Endothelial cell of umbilical vein (primary cell): ENCODE measurements around the gene MMP25. TPM values are rescaled to one million over a fixed set of nuclear protein-coding genes. Genes with fewer than 3 reads are reported as not detected.

Experiments
- BruUV-seq: library from RNA; stranded (reverse); fragments of 400-500 nt; replicated peaks from 2 replicates; lab custom pipeline; 2021; lab: Mats Ljungman, UMichigan
- CTCF ChIA-PET: fragments of 300-600, 350-600 bp; sonication (Branson Sonifier 250); formaldehyde crosslinking; loops from one replicate; lab custom pipeline; 2021; ENCODE audit warnings: antibody characterized with exemption, inconsistent platforms; lab: Charles Lee
- POLR2A ChIA-PET: fragments of 300-600, 350-600 bp; sonication (Branson Sonifier 250); formaldehyde crosslinking; loops from one replicate; lab custom pipeline; 2021; ENCODE audit warnings: antibody characterized with exemption, inconsistent platforms; lab: Charles Lee
- DNase-seq: peaks from one replicate; pipeline ENCODE4 v3.0.0-alpha.2; 2011; ENCODE audit warnings: low read depth, low spot score
- FAIRE-seq: peaks from 2 replicates; lab custom pipeline; 2011; peaks lifted over from hg19 to GRCh38; lab: Jason Lieb, UNC
- H2AFZ ChIP-seq: 2 replicates; pipeline ENCODE4 v1.6.0; 2012; ENCODE audit warnings: low read depth, low read length, control low read depth, inconsistent platforms
- H3K27ac ChIP-seq: 2 replicates; pipeline ENCODE4 v1.5.1; 2011; ENCODE audit warnings: low read depth, mild to moderate bottlenecking, control low read depth, low read length, moderate library complexity; ENCODE audit not compliant: insufficient read depth
- H3K27me3 ChIP-seq, 2 experiments: 2 replicates each; pipeline versions ENCODE4 v1.6.0 to v1.6.1; 2011; ENCODE audit warnings: low read length in 2 of 2, mixed read lengths in 1 of 2; ENCODE audit not compliant: control insufficient read depth in 2 of 2, insufficient read depth in 2 of 2
- H3K36me3 ChIP-seq, 2 experiments: 2 replicates in 1 of 2; 3 replicates in 1 of 2; pipeline ENCODE4 v1.5.1; 2011; ENCODE audit warnings: low read length in 2 of 2, mild to moderate bottlenecking in 1 of 2, moderate library complexity in 1 of 2; ENCODE audit not compliant: control insufficient read depth in 2 of 2, insufficient read depth in 2 of 2; ENCODE audit errors: extremely low read depth in 1 of 2
- H3K4me1 ChIP-seq: 3 replicates; pipeline ENCODE4 v1.5.1; 2011; ENCODE audit warnings: mild to moderate bottlenecking, low read length; ENCODE audit not compliant: control insufficient read depth, insufficient read depth; ENCODE audit errors: extremely low read depth
- H3K4me2 ChIP-seq: 2 replicates; pipeline ENCODE4 v1.6.1; 2011; ENCODE audit warnings: low read length, control low read depth, mixed read lengths; ENCODE audit not compliant: insufficient read depth
- H3K4me3 ChIP-seq, 3 experiments: fragments of 200-600 bp in 1 of 3; sonication (generic), shearing (Covaris generic) in 1 of 3; replicated peaks in 1 of 3; 2 replicates each; pipeline ENCODE4 v1.5.1; 2011 to 2016; ENCODE audit warnings: control low read depth in 3 of 3, low read length in 3 of 3, mild to moderate bottlenecking in 2 of 3, inconsistent platforms in 1 of 3, low read depth in 1 of 3, moderate library complexity in 1 of 3; ENCODE audit not compliant: insufficient read depth in 1 of 3
- H3K79me2 ChIP-seq: 2 replicates; pipeline ENCODE4 v1.6.0; 2012; ENCODE audit warnings: low read length, inconsistent platforms; ENCODE audit not compliant: control insufficient read depth, insufficient read depth
- H3K9ac ChIP-seq: replicated peaks from 2 replicates; pipeline ENCODE3; 2011; ENCODE audit warnings: low read length, control low read depth; ENCODE audit not compliant: insufficient read depth; ENCODE audit errors: extremely low read depth
- H3K9me1 ChIP-seq: replicated peaks from 3 replicates; pipeline ENCODE4 v1.6.0; 2011; ENCODE audit warnings: mild to moderate bottlenecking, low read length; ENCODE audit not compliant: control insufficient read depth, insufficient read depth; ENCODE audit errors: extremely low read depth
- H3K9me3 ChIP-seq: replicated peaks from 2 replicates; pipeline ENCODE4 v1.5.1; 2012; ENCODE audit warnings: low read length, inconsistent platforms; ENCODE audit not compliant: control insufficient read depth, insufficient read depth
- H4K20me1 ChIP-seq: replicated peaks from 2 replicates; pipeline ENCODE3; 2011; ENCODE audit warnings: mild to moderate bottlenecking, low read length; ENCODE audit not compliant: control insufficient read depth, insufficient read depth; ENCODE audit errors: extremely low read depth
- CTCF ChIP-seq, 2 donors: IDR thresholded peaks; 1 replicate in 1 of 2; 2 replicates in 1 of 2; pipeline ENCODE4 v1.5.1; 2011; ENCODE audit warnings: low read length in 2 of 2, mild to moderate bottlenecking in 2 of 2, moderate library complexity in 2 of 2, control low read depth in 1 of 2, inconsistent platforms in 1 of 2, low read depth in 1 of 2; ENCODE audit not compliant: insufficient read depth in 1 of 2; ENCODE audit errors: extremely low read depth in 1 of 2
- EZH2 ChIP-seq: IDR thresholded peaks from 2 replicates; pipeline ENCODE4 v1.6.1; 2012; ENCODE audit warnings: borderline replicate concordance, low read depth, mild to moderate bottlenecking, moderate library complexity, low read length, inconsistent platforms; ENCODE audit not compliant: severe bottlenecking
- FOS ChIP-seq: IDR thresholded peaks from 2 replicates; pipeline ENCODE4 v1.6.1; 2011; ENCODE audit warnings: mild to moderate bottlenecking, low read length, moderate library complexity, borderline replicate concordance; ENCODE audit not compliant: insufficient read depth
- GATA2 ChIP-seq: IDR thresholded peaks from 2 replicates; pipeline ENCODE4 v1.7.0; 2011; ENCODE audit warnings: low read depth, mild to moderate bottlenecking, moderate library complexity, mixed read lengths, low read length; ENCODE audit not compliant: insufficient read length, insufficient read depth
- JUN ChIP-seq: IDR thresholded peaks from 2 replicates; pipeline ENCODE4 v1.6.1; 2011; ENCODE audit warnings: borderline replicate concordance, low read depth; ENCODE audit not compliant: insufficient read length, insufficient read depth
- MAX ChIP-seq: IDR thresholded peaks from 2 replicates; pipeline ENCODE4 v1.6.1; 2011; ENCODE audit not compliant: insufficient read depth, insufficient read length
- MYC ChIP-seq: IDR thresholded peaks from one replicate; pipeline ENCODE4 v1.6.1; 2011; ENCODE audit warnings: mild to moderate bottlenecking, low read depth, low read length
- POLR2A ChIP-seq: IDR thresholded peaks from 2 replicates; pipeline ENCODE4 v1.6.1; 2012; ENCODE audit warnings: low read depth, mild to moderate bottlenecking, control low read depth, low read length
- POLR2AphosphoS5 ChIP-seq: IDR thresholded peaks from 2 replicates; pipeline ENCODE4 v1.6.1; 2012; ENCODE audit warnings: low read depth, mild to moderate bottlenecking, control low read depth, low read length, moderate library complexity; ENCODE audit not compliant: insufficient read depth
- dilution Hi-C: fragments of 300-500 bp; cut with MboI; formaldehyde crosslinking; loops from one replicate; pipeline ENCODE4 v1.15.0; 2019; ENCODE audit warnings: low sequenced_read_pairs; ENCODE audit not compliant: extremely low pct_ligation_motif_present
- intact Hi-C: fragments of 100-400 bp; cut with micrococcal nuclease; formaldehyde crosslinking; loops from one replicate; pipeline ENCODE4 v1.10.0; 2022
- polyA plus RNA-seq, 4 experiments: library from polyadenylated mRNA; depleted of rRNA in 3 of 4; stranded (reverse) in 3 of 4; unstranded in 1 of 4; fragments of >200 nt; gene quantifications; 2 replicates each; pipeline versions ENCODE4 v1.2.1 to v1.2.3, GENCODE V29; 2011 to 2012; ENCODE audit warnings: missing spikeins in 1 of 4
- total RNA-seq: library from RNA; stranded (reverse); gene quantifications from 2 replicates; pipeline ENCODE4 v1.2.3, GENCODE V29; 2021

MMP25 gene
- total and polyA plus RNA-seq, 2 donors (not counting 3 experiments of a cell fraction or from before 2014, with no cell fraction given) = 0.08 to 0.35 TPM

DNA sequence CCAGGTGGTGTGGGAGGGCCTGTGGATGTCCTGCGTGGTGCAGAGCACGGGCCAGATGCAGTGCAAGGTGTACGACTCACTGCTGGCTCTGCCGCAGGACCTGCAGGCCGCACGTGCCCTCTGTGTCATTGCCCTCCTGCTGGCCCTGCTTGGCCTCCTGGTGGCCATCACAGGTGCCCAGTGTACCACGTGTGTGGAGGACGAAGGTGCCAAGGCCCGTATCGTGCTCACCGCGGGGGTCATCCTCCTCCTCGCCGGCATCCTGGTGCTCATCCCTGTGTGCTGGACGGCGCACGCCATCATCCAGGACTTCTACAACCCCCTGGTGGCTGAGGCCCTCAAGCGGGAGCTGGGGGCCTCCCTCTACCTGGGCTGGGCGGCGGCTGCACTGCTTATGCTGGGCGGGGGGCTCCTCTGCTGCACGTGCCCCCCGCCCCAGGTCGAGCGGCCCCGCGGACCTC lies 32.8 kb upstream of the MMP25 start:
- Histone ChIP-seq H3K9me3 (no peaks in the 10 kb centered on the region), H3K27me3 (peaks cover 21 to 22% of the 10 kb centered on the region in 2 experiments), H3K27ac (no peak overlapping the region), H2AFZ (no peak overlapping the region), H3K36me3 (no peaks in the 10 kb centered on the region), H3K4me1 (peaks cover 2% of the 10 kb centered on the region), H3K4me2 (no peak overlapping the region), H4K20me1 (no peaks in the 10 kb centered on the region), H3K4me3 (no peak overlapping the region), H3K9me1 (no peaks in the 10 kb centered on the region), H3K9ac (no peak overlapping the region), H3K79me2 (no peaks in the 10 kb centered on the region)
- intact Hi-C loops = no loop called here
- POLR2A ChIA-PET = no interaction called here
- no peak for FAIRE-seq
- no TSS peak for BruUV-seq
- dilution Hi-C loops = no loop called here
- no peak for TF ChIP-seq GATA2
- no peak for TF ChIP-seq FOS
- no peak for TF ChIP-seq EZH2
- no peak for TF ChIP-seq POLR2A
- no peak for TF ChIP-seq JUN
- TF ChIP-seq MAX = no peak
- TF ChIP-seq CTCF (IDR thresholded peaks at IDR 0.05; ENCODE audit: extremely low read depth in 1 of 2, insufficient read depth in 1 of 2, low read depth in 1 of 2, low read length in 2 of 2) = no peak
- no peak for TF ChIP-seq POLR2AphosphoS5
- no peak for TF ChIP-seq MYC
- DNase-seq = no peak
- CTCF ChIA-PET = interaction anchor here (1.2 kb wide), 1 partner anchor 18 kb away, joined by 6 read pairs; no protein-coding TSS in a partner anchor
